Spleen (tissue), 11 donors: ENCODE measurements around the gene DPP3. TPM values are rescaled to one million over a fixed set of nuclear protein-coding genes. Genes with fewer than 3 reads are reported as not detected.
A peak's percentile ranks its signal among the peaks of the same experiment; 100 is the strongest.

Experiments
- DNase-seq: peaks from one replicate; pipeline ENCODE4 v3.0.0-alpha.2; 2020
- H3K27ac ChIP-seq, 8 donors: fragments of 200-600 bp; sonication (generic) in 7 of 8; 1 replicate in 4 of 8; 2 replicates in 4 of 8; pipeline versions ENCODE4 v1.5.0 to v1.8.0; 2016 to 2021; ENCODE audit warnings: inconsistent platforms in 4 of 8, mild to moderate bottlenecking in 4 of 8, moderate library complexity in 1 of 8
- H3K27me3 ChIP-seq, 7 donors: fragments of 200-600 bp; sonication (generic) in 6 of 7; replicated peaks in 1 of 7; 1 replicate in 4 of 7; 2 replicates in 3 of 7; pipeline versions ENCODE4 v1.5.0 to v1.8.0; 2016 to 2021; ENCODE audit warnings: inconsistent platforms in 3 of 7, mild to moderate bottlenecking in 1 of 7
- H3K36me3 ChIP-seq, 6 donors: fragments of 200-600 bp; sonication (generic) in 5 of 6; 1 replicate in 4 of 6; 2 replicates in 2 of 6; pipeline versions ENCODE4 v1.5.0 to v1.8.0; 2016 to 2021; ENCODE audit warnings: inconsistent platforms in 2 of 6
- H3K4me1 ChIP-seq, 6 donors: fragments of 200-600 bp; sonication (generic) in 5 of 6; 1 replicate in 3 of 6; 2 replicates in 3 of 6; pipeline versions ENCODE4 v1.5.0 to v1.8.0; 2016 to 2021; ENCODE audit warnings: inconsistent platforms in 3 of 6
- H3K4me3 ChIP-seq, 8 donors: fragments of 200-600 bp; sonication (generic) in 7 of 8; 1 replicate in 4 of 8; 2 replicates in 4 of 8; pipeline versions ENCODE4 v1.5.0 to v1.8.0; 2016 to 2021; ENCODE audit warnings: inconsistent platforms in 4 of 8, mild to moderate bottlenecking in 4 of 8, moderate library complexity in 2 of 8
- H3K9me3 ChIP-seq, 8 donors: fragments of 200-600 bp; sonication (generic) in 7 of 8; 1 replicate in 4 of 8; 2 replicates in 4 of 8; pipeline versions ENCODE4 v1.5.0 to v1.8.0; 2016 to 2021; ENCODE audit warnings: inconsistent platforms in 4 of 8
- POLR2A ChIP-seq, 3 donors: fragments of 450-650 bp; IDR thresholded peaks; one replicate each; pipeline ENCODE4 v1.5.1; 2017; ENCODE audit warnings: antibody characterized with exemption in 3 of 3, mild to moderate bottlenecking in 1 of 3
- POLR2AphosphoS5 ChIP-seq, 3 donors: sonication (generic); formaldehyde crosslinking; IDR thresholded peaks; one replicate each; pipeline ENCODE4 v1.5.1; 2017; ENCODE audit warnings: antibody characterized with exemption in 3 of 3
- WGBS, 5 donors: extraction: QIAGEN DNeasy Blood & Tissue Kit in 3 of 5; methylation state at CpG; one replicate each; pipeline versions ENCODE4 v1.1.5 to v1.1.7; 2013 to 2018; 5-methylcytosine and 5-hydroxymethylcytosine counted together
- intact Hi-C: fragments of 100-400 bp; cut with DNase I; formaldehyde crosslinking; loops from one replicate; pipeline ENCODE4 v1.15.0; 2023; ENCODE audit warnings: low total_unique reads
- polyA plus RNA-seq, 3 donors: library from polyadenylated mRNA; stranded (reverse); fragments of 200-250 nt; gene quantifications; one replicate each; pipeline ENCODE4 v1.2.1, GENCODE V29; 2013
- total RNA-seq, 7 donors: library from RNA; depleted of rRNA in 3 of 7; stranded (reverse); fragments of >200 nt in 3 of 7; fragmentation: NEBNext Ultra II Directional in 4 of 7; extraction: Animal tissue kit (Norgen Biotek cat#: 25700) in 4 of 7; gene quantifications; one replicate each; pipeline versions ENCODE4 v1.1.0 to v1.2.1, GENCODE V29; 2016 to 2021
- TF ChIP-seq, protein P1 (sequence below), 11 experiments: fragments of 200-600 bp in 7 of 11; fragments of 450-650 bp in 4 of 11; sonication (generic) in 4 of 11; IDR thresholded peaks in 8 of 11; conservative IDR thresholded peaks in 3 of 11; 1 replicate in 7 of 11; 2 replicates in 4 of 11; pipeline versions ENCODE4 v1.4.0 to v1.8.0; 2016 to 2021; ENCODE audit warnings: antibody characterized with exemption in 11 of 11, inconsistent platforms in 4 of 11, mild to moderate bottlenecking in 1 of 11
- donor health status: healthy with polysubstance abuse.
- donor health status: DM: no; HTN: no; CAD: no; lungs with moderate emphysema.
- donor health status: DM: no; HTN: no; CAD: no.
- donor health status: Bipolar disorder and iron deficiency.
- donor health status: healthy.
- donor health status: DM: no; HTN: no; CAD: no.
- donor health status: DM: yes; HTN: yes; CAD: no.

The DPP3 gene
- total and polyA plus RNA-seq, 10 donors: 17.9 to 35.5 (median 23.7) TPM

DNA sequence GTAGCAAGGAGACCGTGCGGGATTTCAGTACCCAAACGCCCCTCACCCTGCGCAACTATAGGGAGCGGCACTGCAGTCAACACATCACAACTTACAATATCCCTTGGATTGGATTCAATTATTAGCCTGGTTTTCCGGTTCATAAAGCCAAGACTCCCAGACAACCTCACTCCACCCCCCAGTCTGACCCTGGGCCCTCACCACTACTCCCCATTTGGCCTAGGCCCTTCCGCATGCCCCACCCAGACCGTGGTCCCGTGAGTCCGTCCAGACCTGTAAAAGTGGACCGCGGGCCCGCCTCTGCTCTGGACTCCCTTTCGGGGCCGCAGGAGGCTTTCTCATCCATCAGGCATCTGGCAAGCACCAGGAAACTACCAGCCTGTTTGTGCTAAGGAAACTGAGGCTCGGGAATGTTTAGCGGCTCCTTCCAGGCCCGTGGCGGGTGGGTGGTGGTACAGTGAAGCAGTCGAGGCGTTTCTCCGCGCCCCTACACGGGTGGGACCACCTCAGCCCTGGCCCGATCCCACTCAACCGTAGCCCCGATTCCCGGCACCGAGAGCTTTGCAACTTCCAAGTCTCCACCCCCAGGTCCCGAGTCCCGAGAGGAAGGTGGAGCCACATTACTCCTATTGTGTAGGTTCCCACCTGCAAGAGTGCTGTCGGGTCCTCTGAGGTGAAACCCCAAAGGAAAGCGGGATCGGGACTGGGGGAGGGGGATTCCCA is 679 bp upstream of the DPP3 start:
- WGBS, 5 donors: 3 to 8% (median 3%) methylated on average over 15 to 34 of the region's 34 CpGs
- H3K4me1 ChIP-seq: peaks cover 14 to 45% (median 27%) of the 10 kb centered on the region in 6 donors
- intact Hi-C loops: no loop called here
- H3K36me3 ChIP-seq: peaks cover 0 to 40% (median 7%) of the 10 kb centered on the region in 6 donors
- H3K9me3 ChIP-seq: no peaks in the 10 kb centered on the region
- peak overlapping the region; percentile 67 to 87 (median 80) for H3K4me3 ChIP-seq
- DNase-seq: peak; percentile 82
- peak overlapping the region; percentile 73 to 92 (median 86) for H3K27ac ChIP-seq
- no peak for TF ChIP-seq POLR2A (IDR thresholded peaks at IDR 0.05)
- TF ChIP-seq, protein P1, sequence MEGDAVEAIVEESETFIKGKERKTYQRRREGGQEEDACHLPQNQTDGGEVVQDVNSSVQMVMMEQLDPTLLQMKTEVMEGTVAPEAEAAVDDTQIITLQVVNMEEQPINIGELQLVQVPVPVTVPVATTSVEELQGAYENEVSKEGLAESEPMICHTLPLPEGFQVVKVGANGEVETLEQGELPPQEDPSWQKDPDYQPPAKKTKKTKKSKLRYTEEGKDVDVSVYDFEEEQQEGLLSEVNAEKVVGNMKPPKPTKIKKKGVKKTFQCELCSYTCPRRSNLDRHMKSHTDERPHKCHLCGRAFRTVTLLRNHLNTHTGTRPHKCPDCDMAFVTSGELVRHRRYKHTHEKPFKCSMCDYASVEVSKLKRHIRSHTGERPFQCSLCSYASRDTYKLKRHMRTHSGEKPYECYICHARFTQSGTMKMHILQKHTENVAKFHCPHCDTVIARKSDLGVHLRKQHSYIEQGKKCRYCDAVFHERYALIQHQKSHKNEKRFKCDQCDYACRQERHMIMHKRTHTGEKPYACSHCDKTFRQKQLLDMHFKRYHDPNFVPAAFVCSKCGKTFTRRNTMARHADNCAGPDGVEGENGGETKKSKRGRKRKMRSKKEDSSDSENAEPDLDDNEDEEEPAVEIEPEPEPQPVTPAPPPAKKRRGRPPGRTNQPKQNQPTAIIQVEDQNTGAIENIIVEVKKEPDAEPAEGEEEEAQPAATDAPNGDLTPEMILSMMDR (IDR thresholded peaks at IDR 0.05 in 8 of 11, conservative IDR thresholded peaks at IDR 0.05 in 3 of 11): no peak
- TF ChIP-seq POLR2AphosphoS5 (IDR thresholded peaks at IDR 0.05): no peak
- H3K27me3 ChIP-seq: no peaks in the 10 kb centered on the region

DNA sequence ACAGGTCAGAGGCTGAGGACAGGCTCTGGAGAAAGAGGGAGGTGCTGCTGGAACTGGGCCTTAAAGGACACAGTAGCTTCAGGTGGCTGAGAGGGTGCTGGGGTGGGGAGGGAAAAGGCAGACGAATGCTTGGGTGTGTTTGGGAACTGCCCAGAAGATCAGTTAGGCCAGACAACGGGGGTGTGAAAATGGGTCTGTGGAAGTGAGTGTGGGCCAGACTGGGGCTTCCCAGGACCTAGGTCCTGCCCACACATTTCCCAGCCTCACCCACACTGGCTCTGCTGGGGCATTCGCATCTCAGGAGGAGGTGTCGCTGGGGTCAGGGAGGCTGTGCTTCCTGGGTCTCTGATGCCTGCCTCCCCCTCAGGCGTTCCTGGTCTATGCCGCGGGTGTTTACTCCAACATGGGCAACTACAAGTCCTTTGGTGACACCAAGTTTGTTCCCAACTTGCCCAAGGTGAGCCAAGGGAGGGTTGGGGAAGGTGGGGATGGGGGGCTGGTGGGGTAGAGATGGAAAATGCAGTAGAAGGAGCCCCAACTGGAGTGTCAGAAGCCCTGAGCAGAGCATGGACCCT is 4.7 kb downstream of the DPP3 start:
- no peak for DNase-seq
- peaks cover 6 to 24% (median 11%) of the 10 kb centered on the region in 6 donors for H3K4me1 ChIP-seq
- no peak overlapping the region for H3K27ac ChIP-seq
- 81 to 84% (median 81%) methylated on average over 3 to 7 of the region's 7 CpGs for WGBS, 5 donors
- no peaks in the 10 kb centered on the region for H3K9me3 ChIP-seq
- TF ChIP-seq, protein P1 (IDR thresholded peaks at IDR 0.05 in 8 of 11, conservative IDR thresholded peaks at IDR 0.05 in 3 of 11): no peak
- no peak for TF ChIP-seq POLR2A (IDR thresholded peaks at IDR 0.05)
- TF ChIP-seq POLR2AphosphoS5 (IDR thresholded peaks at IDR 0.05): no peak
- H3K4me3 ChIP-seq: no peak overlapping the region
- H3K36me3 ChIP-seq: peaks cover 0 to 78% (median 33%) of the 10 kb centered on the region in 6 donors
- intact Hi-C loops: no loop called here
- no peaks in the 10 kb centered on the region for H3K27me3 ChIP-seq

DNA sequence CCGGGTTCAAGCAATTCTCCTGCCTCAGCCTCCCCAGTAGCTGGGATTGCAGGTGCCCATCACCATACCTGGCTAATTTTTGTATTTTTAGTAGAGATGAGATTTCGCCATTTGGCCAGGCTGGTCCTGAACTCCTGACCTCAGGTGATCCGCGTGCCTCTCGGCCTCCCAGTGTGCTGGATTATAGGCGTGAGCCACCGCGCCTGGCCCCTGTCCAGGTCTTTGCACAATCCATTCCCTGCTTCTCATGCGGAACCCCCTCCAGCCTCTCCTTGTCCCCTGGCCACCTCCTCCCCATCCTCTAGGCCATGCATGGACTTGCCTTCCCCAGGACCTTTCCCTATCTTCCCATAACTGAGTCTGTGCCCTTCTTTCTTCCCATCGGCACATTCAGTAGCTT is 8.7 kb downstream of the DPP3 start:
- intact Hi-C loops: no loop called here
- H3K4me3 ChIP-seq: no peak overlapping the region
- no peaks in the 10 kb centered on the region for H3K27me3 ChIP-seq
- H3K9me3 ChIP-seq: no peaks in the 10 kb centered on the region
- no peaks in the 10 kb centered on the region for H3K4me1 ChIP-seq
- peaks cover 0 to 100% (median 53%) of the 10 kb centered on the region in 6 donors for H3K36me3 ChIP-seq
- 94 to 97% (median 96%) methylated on average over 9 to 10 of the region's 10 CpGs for WGBS, 5 donors
- no peak for DNase-seq
- no peak overlapping the region for H3K27ac ChIP-seq
- TF ChIP-seq POLR2A (IDR thresholded peaks at IDR 0.05) (no peak), POLR2AphosphoS5 (IDR thresholded peaks at IDR 0.05) (no peak)
- TF ChIP-seq, protein P1 (IDR thresholded peaks at IDR 0.05 in 8 of 11, conservative IDR thresholded peaks at IDR 0.05 in 3 of 11): no peak

DNA sequence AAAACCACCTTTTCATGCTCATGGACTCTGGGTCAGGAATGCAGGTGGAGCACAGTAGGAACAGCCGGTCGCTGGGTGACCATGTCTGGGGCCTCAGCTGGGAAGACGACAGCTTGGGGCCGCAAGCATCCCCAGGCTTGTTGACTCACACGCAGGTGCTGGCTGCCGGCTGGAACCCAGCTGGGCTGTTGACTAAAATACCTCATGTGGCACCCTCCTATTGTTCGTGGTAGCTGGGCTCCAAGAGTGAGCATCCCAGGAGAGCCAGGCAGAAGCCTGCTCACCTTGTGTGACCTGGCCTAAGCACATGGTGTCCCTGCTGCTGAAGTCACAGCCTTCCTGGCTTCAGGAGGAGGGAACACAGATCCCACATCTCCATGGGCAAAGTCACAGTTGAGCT is 9.4 kb downstream of the DPP3 start:
- H3K36me3 ChIP-seq: peaks cover 0 to 100% (median 56%) of the 10 kb centered on the region in 6 donors
- WGBS, 5 donors: 87 to 96% (median 94%) methylated on average over 6 to 7 of the region's 7 CpGs
- H3K9me3 ChIP-seq: no peaks in the 10 kb centered on the region
- TF ChIP-seq POLR2AphosphoS5 (IDR thresholded peaks at IDR 0.05) (no peak), POLR2A (IDR thresholded peaks at IDR 0.05) (no peak)
- TF ChIP-seq, protein P1 (IDR thresholded peaks at IDR 0.05 in 8 of 11, conservative IDR thresholded peaks at IDR 0.05 in 3 of 11): no peak
- no peak overlapping the region for H3K27ac ChIP-seq
- DNase-seq: no peak
- H3K27me3 ChIP-seq: no peaks in the 10 kb centered on the region
- H3K4me1 ChIP-seq: no peaks in the 10 kb centered on the region
- H3K4me3 ChIP-seq: no peak overlapping the region
- intact Hi-C loops: no loop called here
